DMS79 (cell line): ENCODE measurements around the gene ADAMTS2.

Experiments
- DNase-seq: peaks from one replicate; lab custom pipeline; 2025; lab: John Stamatoyannopoulos, UW

ADAMTS2 gene

DNA sequence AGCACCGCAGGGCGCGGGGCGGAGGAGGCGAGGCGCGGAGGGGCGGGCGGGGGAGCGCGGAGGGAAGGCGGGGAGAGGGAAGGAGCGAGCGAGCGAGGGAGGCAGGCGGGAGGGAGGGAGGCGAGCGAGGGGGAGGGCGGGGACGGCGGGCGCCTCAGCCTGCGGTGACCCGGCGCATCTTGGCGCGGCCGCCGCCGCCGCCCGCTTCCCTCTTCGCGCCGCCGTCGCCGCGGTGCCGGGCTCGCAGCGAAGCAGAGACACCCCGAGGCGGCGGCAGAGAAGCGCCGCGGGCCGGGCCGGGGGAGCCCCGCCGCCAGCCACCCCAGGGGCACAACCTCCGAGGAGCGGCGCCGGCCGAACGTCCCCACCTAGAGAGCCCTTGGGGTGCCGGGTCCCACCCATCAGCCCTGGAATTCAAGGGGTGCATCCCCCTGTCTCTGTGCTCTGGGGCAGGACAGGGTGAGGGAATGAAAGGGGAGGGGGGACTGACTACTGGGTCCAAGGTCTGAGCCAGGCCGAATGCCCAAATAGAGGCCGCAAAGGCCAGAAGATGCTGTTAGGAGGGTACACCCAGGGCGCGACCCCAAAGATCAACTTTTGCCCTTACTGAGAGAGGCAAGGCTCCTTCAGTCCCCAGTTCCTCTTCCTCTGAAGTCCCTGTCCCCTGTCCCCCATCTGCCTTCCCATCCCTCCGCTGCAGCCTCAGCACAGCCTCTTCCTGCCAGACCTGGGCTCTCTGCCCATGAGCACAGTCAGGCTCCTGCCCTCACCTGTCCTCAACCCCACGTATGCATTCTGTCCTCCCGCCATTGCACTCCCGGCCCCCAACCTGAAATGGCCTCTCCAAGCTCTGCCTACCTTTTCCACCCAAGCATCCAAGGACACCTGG is at the start of gene ADAMTS2:
Gene ADAMTS2, minus strand, starts transcription at position 29 of the 889 bp plus-strand sequence. CDS start 133 bp downstream, outside the sequence.
- no peak for DNase-seq

DNA sequence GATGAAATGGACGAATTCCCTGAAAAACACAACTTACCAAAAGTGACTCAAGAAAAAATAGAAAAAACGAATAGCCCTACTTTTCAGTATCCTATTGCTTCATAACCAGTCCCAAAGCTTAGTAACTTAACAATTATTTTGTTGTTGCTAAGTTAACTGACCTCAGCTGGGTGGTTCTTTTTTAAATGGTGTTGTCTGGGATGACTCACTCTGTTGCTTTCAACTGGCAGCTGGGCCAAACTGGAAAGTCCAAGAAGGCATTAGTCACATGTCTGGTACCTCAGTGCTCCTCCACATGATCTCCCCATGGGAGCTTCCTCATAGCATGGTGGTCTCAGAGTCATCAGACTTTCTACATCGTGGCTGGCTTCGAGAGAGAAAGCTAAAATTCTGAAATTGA is 47.8 kb upstream of the ADAMTS2 start:
- no peak for DNase-seq

GRCh38 chr5:179387151-179388110 is 42.2 kb upstream of the ADAMTS2 start:
- DNase-seq: no peak

DNA sequence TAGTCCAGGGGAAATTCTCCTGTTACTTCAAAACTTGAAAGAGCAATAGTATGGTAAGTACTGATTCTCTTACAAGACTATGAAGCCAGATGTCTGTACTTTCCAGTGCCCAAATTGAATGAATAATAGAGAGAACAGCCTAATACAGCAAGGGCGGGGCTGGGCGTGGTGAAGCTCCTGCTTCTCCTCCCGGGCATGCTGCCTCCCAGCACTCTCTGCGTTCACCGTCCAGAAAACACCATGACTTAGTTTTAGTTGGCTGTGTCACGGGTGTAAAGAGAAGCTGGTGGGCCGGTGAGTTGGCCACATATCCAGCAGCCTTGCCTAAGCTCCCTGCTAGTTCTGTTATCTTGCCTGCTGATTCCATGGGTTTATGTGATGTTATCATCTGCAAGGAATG is 40.7 kb upstream of the ADAMTS2 start:
- DNase-seq: no peak

GRCh38 chr5:179382486-179382885 is 37.2 kb upstream of the ADAMTS2 start:
- DNase-seq: no peak

DNA sequence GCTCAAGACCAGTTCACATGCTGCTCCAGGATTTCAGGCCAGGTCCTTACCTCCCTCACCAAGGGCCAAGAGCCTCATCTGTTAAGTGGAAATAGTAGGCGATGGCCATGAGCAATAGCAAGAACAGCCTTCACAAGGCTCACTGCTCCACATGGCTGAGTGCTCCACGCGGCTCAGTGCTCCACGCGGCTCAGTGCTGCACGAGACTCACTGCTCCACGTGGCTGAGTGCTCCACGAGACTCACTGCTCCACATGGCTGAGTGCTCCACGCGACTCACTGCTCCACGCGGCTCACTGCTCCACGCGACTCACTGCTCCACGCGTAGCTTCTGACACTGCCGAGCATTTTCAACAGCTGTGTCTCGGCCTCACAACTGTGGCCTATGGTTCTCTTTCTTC is 36.4 kb upstream of the ADAMTS2 start:
- no peak for DNase-seq

DNA sequence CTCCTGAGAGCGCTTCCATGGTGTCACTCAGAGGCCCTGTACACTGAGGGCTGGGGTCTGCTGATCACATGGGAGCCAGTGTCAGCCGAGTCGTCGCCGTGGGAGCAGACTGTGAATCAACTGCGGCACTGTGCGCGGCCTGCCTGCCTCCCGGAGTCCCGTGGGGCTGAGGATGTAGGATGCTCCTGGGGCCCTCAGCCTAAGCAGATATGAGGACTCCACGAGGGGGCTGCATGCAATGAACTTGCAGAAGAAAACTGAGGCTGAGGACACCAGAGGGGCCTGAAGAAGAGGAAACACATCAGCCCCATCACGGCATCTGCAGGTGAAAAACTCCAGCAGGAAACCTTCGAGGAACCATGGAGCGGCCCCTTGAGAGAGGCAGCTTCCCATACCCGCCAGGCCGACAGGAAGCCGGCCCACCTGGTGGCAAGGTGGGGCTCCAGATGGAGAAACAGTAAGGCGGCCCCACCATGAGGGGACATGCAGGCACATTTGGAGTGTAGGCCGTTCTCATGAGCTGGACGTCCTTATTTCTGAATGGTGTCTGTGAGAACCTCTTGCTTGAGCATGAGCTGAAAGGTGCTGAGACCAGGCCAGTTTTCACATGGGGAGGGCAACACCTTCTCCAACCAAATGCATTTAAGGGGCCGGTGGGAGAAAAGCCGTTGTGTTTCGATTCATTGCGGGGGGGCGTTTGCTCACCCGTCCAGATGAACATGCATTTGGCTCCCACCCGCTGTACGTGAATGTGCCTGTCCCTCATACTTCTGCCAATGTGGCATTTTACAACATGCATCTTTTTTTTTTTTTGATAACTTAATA is 35.2 kb upstream of the ADAMTS2 start:
- DNase-seq: no peak

DNA sequence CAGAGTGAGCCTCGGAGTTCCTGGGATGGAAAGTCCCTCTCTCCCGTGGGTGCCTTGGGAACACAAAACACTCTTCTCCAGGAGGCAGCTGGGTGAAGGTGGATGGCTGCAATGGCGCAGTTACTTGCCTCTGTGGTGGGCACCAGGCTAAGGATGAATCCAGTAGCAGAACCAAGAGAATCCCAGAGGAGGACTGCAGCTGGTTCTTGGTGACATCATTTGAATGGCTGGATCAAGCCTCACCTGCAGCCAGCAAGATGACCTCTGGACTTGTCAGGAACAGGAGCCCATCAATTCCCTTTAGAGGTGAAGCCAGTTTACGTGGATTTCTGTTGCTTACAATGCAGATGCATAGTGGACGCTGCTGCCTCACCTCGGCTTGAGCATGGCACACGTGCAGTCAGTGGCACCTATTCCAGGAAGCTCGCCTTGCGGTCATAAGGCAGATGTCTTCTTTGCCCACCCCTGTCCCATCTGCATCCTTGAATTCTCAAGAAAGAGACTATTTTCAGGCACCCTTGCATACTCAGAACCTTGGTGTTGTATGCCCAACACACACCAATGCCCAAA is 34.1 kb upstream of the ADAMTS2 start:
- DNase-seq: no peak

DNA sequence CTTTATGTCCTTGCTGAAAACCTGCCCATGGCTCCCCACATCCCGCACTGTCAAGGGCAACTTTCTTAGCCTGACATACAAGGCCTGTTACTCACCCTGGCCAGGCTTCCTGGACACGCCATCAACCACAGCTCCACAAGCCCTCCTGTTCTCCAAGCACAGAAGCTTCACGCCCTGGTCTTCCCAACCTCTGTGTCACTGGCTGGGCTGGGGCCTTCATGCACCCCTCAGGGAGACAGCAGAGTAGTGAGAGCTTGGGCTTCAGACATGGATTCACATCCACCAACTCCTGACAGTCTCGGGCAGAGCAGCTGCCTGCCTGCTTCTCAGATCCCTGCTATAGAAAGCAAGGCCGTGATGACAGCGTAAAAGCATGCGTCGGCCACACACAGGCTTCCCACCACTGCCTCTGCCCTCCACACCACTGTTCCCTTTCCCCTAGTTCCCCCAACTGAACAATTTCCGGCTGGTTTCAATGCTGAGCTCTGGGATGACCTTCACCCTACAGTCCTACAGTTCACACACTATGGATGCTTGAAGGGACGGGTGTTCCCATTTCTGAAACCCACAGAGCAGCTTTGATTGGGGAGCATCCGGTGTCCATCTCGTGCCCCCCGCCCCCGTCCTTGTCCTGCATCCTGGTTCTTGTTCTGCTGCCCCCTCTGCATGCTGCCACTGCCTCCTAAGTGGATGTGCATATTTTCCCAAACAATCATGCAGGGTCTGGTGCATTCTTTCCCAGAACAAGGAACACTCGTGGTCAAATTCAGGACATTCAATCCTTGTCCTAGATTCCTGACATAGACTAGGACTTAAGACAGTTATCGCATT is 33.4 kb upstream of the ADAMTS2 start:
- no peak for DNase-seq

- DNase-seq: no peak
Observed at GRCh38 chr5:179378116-179378440, 32.8 kb upstream of the ADAMTS2 start.

GRCh38 chr5:179377421-179378115 is 32.3 kb upstream of the ADAMTS2 start:
- DNase-seq: no peak

GRCh38 chr5:179376701-179377420 is 31.6 kb upstream of the ADAMTS2 start:
- DNase-seq: no peak

DNA sequence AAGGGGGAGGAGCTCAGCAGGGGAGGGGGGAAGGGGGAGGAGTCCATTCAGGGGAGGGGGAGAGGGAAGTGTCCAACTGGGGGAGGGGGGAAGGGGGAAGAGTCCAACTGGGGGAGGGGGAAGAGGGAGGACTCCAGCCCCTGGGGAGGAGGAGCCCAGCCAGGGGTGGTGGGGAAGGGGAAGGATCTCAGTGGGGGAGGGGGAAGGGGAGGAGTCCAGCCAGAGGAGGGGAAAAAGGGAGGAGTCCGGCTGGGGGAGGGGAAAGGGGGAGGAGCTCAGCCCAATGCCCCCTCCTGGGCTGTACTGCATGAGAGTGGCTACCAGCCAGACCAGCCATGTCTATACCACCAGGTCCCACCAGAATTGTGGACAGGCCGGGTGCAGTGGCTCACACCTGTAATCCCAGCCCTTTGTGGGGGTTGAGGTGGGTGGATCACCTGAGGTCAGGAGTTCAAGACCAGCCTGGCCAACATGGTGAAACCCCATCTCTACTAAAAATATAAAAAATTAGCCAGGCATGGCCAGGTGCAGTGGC is 30.6 kb upstream of the ADAMTS2 start:
- DNase-seq: no peak

DNA sequence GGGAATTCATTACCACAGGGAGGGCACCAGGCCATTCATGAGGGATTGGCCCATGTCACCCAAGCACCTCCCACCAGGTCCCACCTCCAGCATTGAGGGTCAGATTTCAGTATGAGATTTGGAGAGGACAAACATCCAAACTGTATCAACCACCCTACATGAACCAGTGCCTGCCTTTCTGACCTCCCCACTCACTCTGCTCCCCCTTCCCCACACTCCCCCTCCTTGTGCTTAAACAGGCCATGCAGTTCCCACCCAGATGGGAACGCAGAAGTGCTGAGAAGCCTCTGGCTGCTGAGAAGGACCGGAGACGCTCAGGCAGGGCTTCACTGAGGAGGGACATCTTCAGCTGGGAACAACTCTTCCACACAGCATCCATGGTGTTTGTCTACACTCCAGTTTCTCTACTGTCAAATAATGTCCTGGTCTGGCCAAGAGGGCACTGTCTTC is 30.0 kb upstream of the ADAMTS2 start:
- no peak for DNase-seq

DNA sequence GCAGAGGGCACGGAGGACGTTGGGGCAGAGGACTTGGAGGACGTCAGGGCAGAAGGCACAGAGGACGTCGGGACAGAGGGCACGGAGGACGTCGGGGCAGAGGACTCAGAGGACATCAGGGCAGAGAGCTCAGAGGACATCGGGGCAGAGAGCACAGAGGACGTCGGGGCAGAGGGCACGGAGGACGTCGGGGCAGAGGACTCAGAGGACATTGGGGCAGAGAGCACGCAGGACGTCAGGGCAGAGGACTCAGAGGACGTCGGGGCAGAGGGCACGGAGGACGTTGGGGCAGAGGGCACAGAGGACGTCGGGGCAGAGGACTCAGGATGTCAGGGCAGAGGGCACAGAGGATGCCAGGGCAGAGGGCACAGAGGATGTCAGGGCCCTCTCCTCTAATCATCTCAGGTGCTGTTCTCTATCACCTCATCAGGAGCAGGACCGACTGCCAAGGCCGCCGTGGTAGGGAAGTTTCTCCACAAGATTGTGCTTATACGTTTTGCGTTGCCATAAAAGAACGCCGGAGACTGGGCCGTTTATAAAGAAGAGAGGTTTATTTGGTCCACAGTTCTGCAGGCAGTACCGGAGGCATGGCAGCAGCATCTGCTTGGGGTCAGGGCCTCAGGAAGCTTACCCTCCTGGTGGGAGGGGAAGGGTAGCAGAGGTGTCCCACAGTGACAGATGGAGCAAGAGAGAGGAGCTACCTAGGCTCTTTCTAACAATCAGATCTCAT is 29.4 kb upstream of the ADAMTS2 start:
- no peak for DNase-seq

DNA sequence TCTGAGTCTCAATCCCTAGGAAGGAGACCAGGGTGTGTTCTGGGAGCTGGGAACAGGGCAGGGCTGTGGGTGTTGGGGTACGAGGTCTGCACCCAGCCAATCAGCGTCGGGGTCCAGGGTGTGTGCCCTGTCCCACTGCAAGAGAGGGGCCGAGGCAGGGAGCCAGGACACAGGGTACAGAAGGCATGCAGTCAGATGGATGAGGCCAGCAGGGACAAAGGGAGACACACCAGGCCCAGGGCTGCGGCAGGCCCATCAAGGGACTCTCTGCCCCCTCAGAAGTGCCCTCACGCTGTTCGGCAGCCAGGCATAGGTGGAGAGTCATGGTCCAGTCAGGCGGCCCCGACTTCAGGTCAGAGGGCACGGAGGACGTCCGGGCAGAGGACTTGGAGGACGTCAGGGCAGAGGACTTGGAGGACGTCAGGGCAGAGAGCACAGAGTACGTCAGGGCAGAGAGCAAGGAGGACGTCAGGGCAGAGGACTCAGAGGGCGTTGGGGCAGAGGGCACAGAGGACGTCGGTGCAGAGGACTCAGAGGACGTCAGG is 28.8 kb upstream of the ADAMTS2 start:
- DNase-seq: no peak

DNA sequence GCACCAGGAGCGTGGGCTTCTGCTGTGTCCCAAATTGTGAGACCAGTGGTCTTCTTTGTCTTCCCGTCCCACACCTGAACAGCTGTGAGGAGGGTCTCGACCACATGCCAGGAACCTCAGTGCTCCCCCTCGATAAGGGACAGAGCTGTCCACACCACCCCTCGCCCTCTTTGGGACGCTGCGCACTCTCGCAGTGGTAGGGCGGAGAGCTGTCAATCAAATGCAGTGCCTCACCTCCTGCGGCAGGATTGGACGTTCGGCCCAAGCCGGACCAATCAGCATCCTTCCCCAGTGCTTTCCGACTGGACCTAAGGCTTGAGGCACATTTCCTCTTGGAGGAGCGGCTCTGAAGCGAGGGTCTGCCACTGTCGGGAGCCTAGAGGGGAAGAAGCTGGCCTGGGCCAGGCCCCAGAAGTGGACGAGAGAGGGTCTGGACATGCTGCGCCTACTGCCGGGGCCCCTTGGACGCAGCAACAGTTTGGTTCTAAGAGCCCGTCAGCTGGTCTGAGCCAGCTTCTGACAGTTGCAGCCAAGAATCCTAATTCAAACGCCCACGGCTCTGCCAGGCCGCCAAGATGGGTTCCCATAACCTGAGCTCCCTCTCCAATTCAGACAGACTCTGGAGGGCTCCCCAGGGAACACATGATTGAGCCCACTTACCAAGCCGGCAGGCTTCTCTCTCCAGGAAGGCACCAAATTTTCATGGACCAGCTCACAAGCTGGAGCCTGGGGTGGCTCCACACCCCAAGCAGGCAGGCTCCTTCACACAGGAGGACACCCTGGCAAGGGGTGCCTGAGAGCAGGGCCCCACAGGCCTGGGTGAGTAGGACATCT is 28.1 kb upstream of the ADAMTS2 start:
- no peak for DNase-seq
